ENCODE data around the gene KCNC4. TPM values are rescaled to one million over a fixed set of nuclear protein-coding genes. Genes with fewer than 3 reads are reported as not detected.

The KCNC4 gene
- total and polyA plus RNA-seq, 2 donors (not counting 1 experiment from before 2014, with no cell fraction given): 0.66 to 0.76 TPM

DNA sequence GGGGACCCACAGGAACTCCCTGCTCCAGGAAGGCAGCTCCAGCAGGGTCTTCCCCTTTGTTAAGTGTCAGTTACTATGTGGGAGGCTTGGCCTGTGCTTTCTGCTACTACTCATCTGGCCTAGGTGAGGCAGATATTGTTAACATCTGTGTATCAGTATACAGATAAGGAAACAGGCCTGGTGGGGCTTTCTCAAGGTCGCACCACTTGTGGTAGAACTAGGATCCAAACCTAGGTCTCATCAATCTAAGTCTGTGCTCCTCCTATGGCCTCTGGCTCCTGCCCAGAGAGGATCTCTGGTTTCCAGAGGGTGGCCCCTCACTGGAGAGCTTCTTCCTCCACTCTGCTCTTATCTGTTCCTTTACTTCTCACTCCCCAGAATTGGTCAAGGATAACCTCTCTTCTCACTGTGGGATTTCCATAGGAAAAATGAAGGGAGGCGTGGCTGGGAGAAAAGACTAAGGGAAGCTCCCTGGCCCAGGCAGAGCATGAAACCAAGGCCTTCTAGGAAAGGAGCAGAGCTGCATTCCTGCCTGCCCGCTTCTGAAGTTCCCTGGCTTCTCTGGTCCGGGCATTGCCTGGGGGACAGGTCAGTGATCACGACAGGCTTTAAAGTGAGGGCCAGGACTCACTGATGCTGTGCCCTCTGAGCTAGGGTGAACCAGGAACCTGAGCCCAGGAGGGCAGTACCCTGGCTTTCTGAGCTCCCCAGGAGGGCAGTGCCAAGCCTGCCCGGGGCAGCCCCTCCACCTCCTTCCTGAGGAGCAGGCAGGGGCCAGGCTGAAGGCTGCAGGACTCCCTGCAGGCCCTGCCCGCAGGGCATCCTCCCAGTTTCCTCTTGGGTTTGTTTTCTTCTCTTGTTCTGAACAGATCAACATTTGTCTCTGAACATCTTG is 5.8 kb downstream of the KCNC4 start:
- Histone ChIP-seq H3K4me2 (ENCODE audit: extremely low read depth, insufficient read depth, low read length) (no peak overlapping the region), H3K27me3 (ENCODE audit: control insufficient read depth, insufficient read depth, low read length) (peaks cover 30% of the 10 kb centered on the region), H2AFZ (ENCODE audit: low read length) (no peak overlapping the region), H3K4me3 (replicated peaks in 1 of 4; ENCODE audit: control extremely low read depth in 1 of 4, insufficient read depth in 1 of 4, low read depth in 3 of 4, low read length in 4 of 4) (no peak overlapping the region), H3K27ac (ENCODE audit: insufficient read depth, low read length) (no peak overlapping the region), H3K79me2 (ENCODE audit: control insufficient read depth, insufficient read depth, low read length) (no peaks in the 10 kb centered on the region), H3K4me1 (ENCODE audit: control insufficient read depth, extremely low read depth, insufficient read depth, low read length) (no peaks in the 10 kb centered on the region), H3K9ac (ENCODE audit: insufficient read depth, low read length) (no peak overlapping the region), H4K20me1 (ENCODE audit: control insufficient read depth, extremely low read depth, insufficient read depth, low read length) (no peaks in the 10 kb centered on the region), H3K36me3 (ENCODE audit: control insufficient read depth, insufficient read depth, low read length) (no peaks in the 10 kb centered on the region), H3K9me3 (ENCODE audit: control insufficient read depth, insufficient read depth, low read depth, low read length) (no peaks in the 10 kb centered on the region)
- TF ChIP-seq EZH2 (IDR thresholded peaks at IDR 0.05; ENCODE audit: low read length, missing control alignments): no peak
- TF ChIP-seq, protein P1, sequence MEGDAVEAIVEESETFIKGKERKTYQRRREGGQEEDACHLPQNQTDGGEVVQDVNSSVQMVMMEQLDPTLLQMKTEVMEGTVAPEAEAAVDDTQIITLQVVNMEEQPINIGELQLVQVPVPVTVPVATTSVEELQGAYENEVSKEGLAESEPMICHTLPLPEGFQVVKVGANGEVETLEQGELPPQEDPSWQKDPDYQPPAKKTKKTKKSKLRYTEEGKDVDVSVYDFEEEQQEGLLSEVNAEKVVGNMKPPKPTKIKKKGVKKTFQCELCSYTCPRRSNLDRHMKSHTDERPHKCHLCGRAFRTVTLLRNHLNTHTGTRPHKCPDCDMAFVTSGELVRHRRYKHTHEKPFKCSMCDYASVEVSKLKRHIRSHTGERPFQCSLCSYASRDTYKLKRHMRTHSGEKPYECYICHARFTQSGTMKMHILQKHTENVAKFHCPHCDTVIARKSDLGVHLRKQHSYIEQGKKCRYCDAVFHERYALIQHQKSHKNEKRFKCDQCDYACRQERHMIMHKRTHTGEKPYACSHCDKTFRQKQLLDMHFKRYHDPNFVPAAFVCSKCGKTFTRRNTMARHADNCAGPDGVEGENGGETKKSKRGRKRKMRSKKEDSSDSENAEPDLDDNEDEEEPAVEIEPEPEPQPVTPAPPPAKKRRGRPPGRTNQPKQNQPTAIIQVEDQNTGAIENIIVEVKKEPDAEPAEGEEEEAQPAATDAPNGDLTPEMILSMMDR (conservative IDR thresholded peaks at IDR 0.05 in 1 of 2, IDR thresholded peaks at IDR 0.05 in 1 of 2; ENCODE audit: low read depth in 1 of 2, low read length in 2 of 2): no peak
- DNase-seq (ENCODE audit: low read depth in 2 of 2): no peak

DNA sequence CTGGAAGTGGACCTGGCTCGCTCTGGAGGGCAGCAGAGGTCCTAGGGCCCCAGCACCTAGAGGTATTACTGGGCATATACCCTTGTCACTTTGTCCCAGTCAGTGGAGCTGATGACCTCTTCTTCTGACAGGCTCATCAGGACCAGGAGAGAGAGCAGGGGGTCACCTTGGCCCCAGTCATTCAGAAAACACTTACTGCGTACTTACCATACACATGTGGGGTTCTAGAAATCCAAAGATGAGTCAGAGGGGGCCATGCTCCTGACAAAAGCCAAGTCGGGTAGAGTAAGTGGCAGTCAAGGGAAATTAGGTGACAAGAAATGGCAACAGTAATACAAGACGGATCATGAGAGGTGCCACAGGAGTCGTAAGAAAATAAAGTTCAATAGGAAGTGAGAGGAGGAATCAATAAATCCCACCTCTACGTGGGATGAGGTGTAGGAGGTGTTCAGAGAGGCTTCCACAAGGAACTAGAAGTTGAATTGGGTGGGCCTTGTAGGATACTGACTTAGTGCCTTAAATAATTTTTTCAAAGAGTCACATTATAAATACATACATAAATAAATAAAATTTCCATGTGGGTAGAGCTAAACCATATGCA is 6.8 kb downstream of the KCNC4 start:
- no peak for DNase-seq (ENCODE audit: low read depth in 2 of 2)
- Histone ChIP-seq H3K4me2 (ENCODE audit: extremely low read depth, insufficient read depth, low read length) (no peak overlapping the region), H3K9me3 (ENCODE audit: control insufficient read depth, insufficient read depth, low read depth, low read length) (no peaks in the 10 kb centered on the region), H3K9ac (ENCODE audit: insufficient read depth, low read length) (no peak overlapping the region), H3K36me3 (ENCODE audit: control insufficient read depth, insufficient read depth, low read length) (no peaks in the 10 kb centered on the region), H2AFZ (ENCODE audit: low read length) (no peak overlapping the region), H4K20me1 (ENCODE audit: control insufficient read depth, extremely low read depth, insufficient read depth, low read length) (no peaks in the 10 kb centered on the region), H3K27me3 (ENCODE audit: control insufficient read depth, insufficient read depth, low read length) (peaks cover 20% of the 10 kb centered on the region), H3K79me2 (ENCODE audit: control insufficient read depth, insufficient read depth, low read length) (no peaks in the 10 kb centered on the region), H3K27ac (ENCODE audit: insufficient read depth, low read length) (no peak overlapping the region), H3K4me1 (ENCODE audit: control insufficient read depth, extremely low read depth, insufficient read depth, low read length) (no peaks in the 10 kb centered on the region), H3K4me3 (replicated peaks in 1 of 4; ENCODE audit: control extremely low read depth in 1 of 4, insufficient read depth in 1 of 4, low read depth in 3 of 4, low read length in 4 of 4) (no peak overlapping the region)
- TF ChIP-seq, protein P1 (conservative IDR thresholded peaks at IDR 0.05 in 1 of 2, IDR thresholded peaks at IDR 0.05 in 1 of 2; ENCODE audit: low read depth in 1 of 2, low read length in 2 of 2): no peak
- TF ChIP-seq EZH2 (IDR thresholded peaks at IDR 0.05; ENCODE audit: low read length, missing control alignments): no peak

DNA sequence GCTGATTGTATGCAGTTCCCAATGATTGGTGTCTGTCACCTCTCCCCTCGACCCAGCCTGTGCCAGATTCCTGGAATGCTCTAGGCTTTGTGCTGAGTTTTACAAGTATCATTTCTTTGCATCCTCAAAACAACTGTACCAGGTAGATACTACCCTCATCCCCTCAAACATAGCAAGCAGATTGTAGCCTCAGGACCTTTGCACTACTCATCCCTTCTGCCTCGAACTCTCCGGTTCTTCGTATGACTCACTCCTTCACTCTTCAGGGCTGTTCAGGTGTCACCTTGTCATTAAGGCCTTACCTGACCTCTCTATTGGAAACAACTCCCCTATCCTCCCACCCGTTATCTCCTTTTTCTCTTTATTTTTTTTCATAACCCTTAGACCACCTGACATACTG is 8.0 kb downstream of the KCNC4 start:
- TF ChIP-seq, protein P1 (conservative IDR thresholded peaks at IDR 0.05 in 1 of 2, IDR thresholded peaks at IDR 0.05 in 1 of 2; ENCODE audit: low read depth in 1 of 2, low read length in 2 of 2): no peak
- TF ChIP-seq EZH2 (IDR thresholded peaks at IDR 0.05; ENCODE audit: low read length, missing control alignments): no peak
- no peak overlapping the region for H3K4me3 ChIP-seq (replicated peaks in 1 of 4; ENCODE audit: control extremely low read depth in 1 of 4, insufficient read depth in 1 of 4, low read depth in 3 of 4, low read length in 4 of 4)
- H3K27ac ChIP-seq (ENCODE audit: insufficient read depth, low read length): no peak overlapping the region
- H3K27me3 ChIP-seq (ENCODE audit: control insufficient read depth, insufficient read depth, low read length): peaks cover 12% of the 10 kb centered on the region
- no peaks in the 10 kb centered on the region for H4K20me1 ChIP-seq (ENCODE audit: control insufficient read depth, extremely low read depth, insufficient read depth, low read length)
- H3K4me2 ChIP-seq (ENCODE audit: extremely low read depth, insufficient read depth, low read length): no peak overlapping the region
- H3K79me2 ChIP-seq (ENCODE audit: control insufficient read depth, insufficient read depth, low read length): no peaks in the 10 kb centered on the region
- DNase-seq (ENCODE audit: low read depth in 2 of 2): no peak
- H3K9ac ChIP-seq (ENCODE audit: insufficient read depth, low read length): no peak overlapping the region
- H3K36me3 ChIP-seq (ENCODE audit: control insufficient read depth, insufficient read depth, low read length): no peaks in the 10 kb centered on the region
- H2AFZ ChIP-seq (ENCODE audit: low read length): no peak overlapping the region
- H3K4me1 ChIP-seq (ENCODE audit: control insufficient read depth, extremely low read depth, insufficient read depth, low read length): no peaks in the 10 kb centered on the region
- H3K9me3 ChIP-seq (ENCODE audit: control insufficient read depth, insufficient read depth, low read depth, low read length): no peaks in the 10 kb centered on the region
